Parathyroid adenoma (tissue), 2 donors: ENCODE results near the gene GNPAT.

Experiments used
- H2AFZ ChIP-seq: fragments of 300-600 bp; sonication (generic); one replicate; pipeline ENCODE4 v1.7.0; 2017; ENCODE audit warnings: antibody characterized with exemption, mild to moderate bottlenecking
- H3K27ac ChIP-seq: fragments of 300-600 bp; sonication (generic); one replicate; pipeline ENCODE4 v1.7.0; 2017
- H3K27me3 ChIP-seq: fragments of 300-600 bp; sonication (generic); one replicate; pipeline ENCODE4 v1.7.0; 2017; ENCODE audit warnings: low read length; ENCODE audit not compliant: control insufficient read depth, insufficient read depth
- H3K36me3 ChIP-seq: fragments of 300-600 bp; sonication (generic); one replicate; pipeline ENCODE4 v1.7.0; 2017; ENCODE audit warnings: low read length; ENCODE audit not compliant: control insufficient read depth, insufficient read depth
- H3K4me1 ChIP-seq: fragments of 300-600 bp; sonication (generic); one replicate; pipeline ENCODE4 v1.7.0; 2017; ENCODE audit warnings: control low read depth
- H3K4me2 ChIP-seq: fragments of 300-600 bp; sonication (generic); one replicate; pipeline ENCODE4 v1.7.0; 2017; ENCODE audit warnings: low read length
- H3K4me3 ChIP-seq: fragments of 300-600 bp; sonication (generic); one replicate; pipeline ENCODE4 v1.7.0; 2017; ENCODE audit warnings: low read depth, low read length
- H3K79me2 ChIP-seq: fragments of 300-600 bp; sonication (generic); one replicate; pipeline ENCODE4 v1.7.0; 2017; ENCODE audit warnings: control low read depth
- H3K9ac ChIP-seq: fragments of 300-600 bp; sonication (generic); one replicate; pipeline ENCODE4 v1.7.0; 2017; ENCODE audit warnings: mild to moderate bottlenecking
- H3K9me3 ChIP-seq: fragments of 300-600 bp; sonication (generic); one replicate; pipeline ENCODE4 v1.7.0; 2017; ENCODE audit warnings: low read length; ENCODE audit not compliant: control insufficient read depth
- CTCF ChIP-seq: fragments of 300-600 bp; sonication (generic); IDR thresholded peaks from one replicate; pipeline ENCODE4 v1.7.0; 2017; ENCODE audit warnings: antibody characterized with exemption, mild to moderate bottlenecking
- donor health status: primary hyperparathyroidism.

GNPAT gene

GRCh38 chr1:231264642-231265041 is 23.6 kb downstream of the GNPAT start:
- TF ChIP-seq CTCF = no peak
- H3K4me1 ChIP-seq = no peaks in the 10 kb centered on the region
- H3K27ac ChIP-seq = no peak overlapping the region
- no peaks in the 10 kb centered on the region for H3K27me3 ChIP-seq
- no peaks in the 10 kb centered on the region for H3K9me3 ChIP-seq
- H3K4me2 ChIP-seq = no peak overlapping the region
- H3K36me3 ChIP-seq = no peaks in the 10 kb centered on the region
- H3K4me3 ChIP-seq = no peak overlapping the region
- H3K9ac ChIP-seq = no peak overlapping the region
- no peak overlapping the region for H2AFZ ChIP-seq
- H3K79me2 ChIP-seq = no peaks in the 10 kb centered on the region

- no peaks in the 10 kb centered on the region for H3K9me3 ChIP-seq
- no peak overlapping the region for H3K9ac ChIP-seq
- H3K4me2 ChIP-seq = no peak overlapping the region
- no peak overlapping the region for H2AFZ ChIP-seq
- no peaks in the 10 kb centered on the region for H3K36me3 ChIP-seq
- no peak for TF ChIP-seq CTCF
- H3K27me3 ChIP-seq = no peaks in the 10 kb centered on the region
- no peaks in the 10 kb centered on the region for H3K79me2 ChIP-seq
- no peak overlapping the region for H3K27ac ChIP-seq
- H3K4me1 ChIP-seq = no peaks in the 10 kb centered on the region
- H3K4me3 ChIP-seq = no peak overlapping the region
Measured at GRCh38 chr1:231265379-231265778, 24.4 kb downstream of the GNPAT start.

- Histone ChIP-seq H3K9me3 (no peaks in the 10 kb centered on the region), H3K27ac (no peak overlapping the region), H3K9ac (no peak overlapping the region), H3K4me3 (no peak overlapping the region), H3K36me3 (no peaks in the 10 kb centered on the region), H3K27me3 (no peaks in the 10 kb centered on the region), H3K4me2 (no peak overlapping the region), H2AFZ (no peak overlapping the region), H3K79me2 (no peaks in the 10 kb centered on the region), H3K4me1 (no peaks in the 10 kb centered on the region)
- TF ChIP-seq CTCF = no peak
Measured at GRCh38 chr1:231266811-231267322, 25.9 kb downstream of the GNPAT start.

- no peak overlapping the region for H3K9ac ChIP-seq
- H3K27ac ChIP-seq = no peak overlapping the region
- no peaks in the 10 kb centered on the region for H3K9me3 ChIP-seq
- no peak for TF ChIP-seq CTCF
- no peak overlapping the region for H3K4me3 ChIP-seq
- H3K36me3 ChIP-seq = no peaks in the 10 kb centered on the region
- no peaks in the 10 kb centered on the region for H3K79me2 ChIP-seq
- no peak overlapping the region for H2AFZ ChIP-seq
- no peak overlapping the region for H3K4me2 ChIP-seq
- H3K27me3 ChIP-seq = no peaks in the 10 kb centered on the region
- no peaks in the 10 kb centered on the region for H3K4me1 ChIP-seq
Measured at GRCh38 chr1:231272173-231272572, 31.2 kb downstream of the GNPAT start.

GRCh38 chr1:231272880-231273279 is 31.9 kb downstream of the GNPAT start:
- no peaks in the 10 kb centered on the region for H3K4me1 ChIP-seq
- no peak overlapping the region for H3K27ac ChIP-seq
- no peak overlapping the region for H2AFZ ChIP-seq
- no peak overlapping the region for H3K9ac ChIP-seq
- no peak overlapping the region for H3K4me2 ChIP-seq
- H3K79me2 ChIP-seq = no peaks in the 10 kb centered on the region
- TF ChIP-seq CTCF = no peak
- no peaks in the 10 kb centered on the region for H3K36me3 ChIP-seq
- H3K9me3 ChIP-seq = no peaks in the 10 kb centered on the region
- H3K27me3 ChIP-seq = no peaks in the 10 kb centered on the region
- H3K4me3 ChIP-seq = no peak overlapping the region
